ENCODE data around the gene SPAG17. TPM values are rescaled to one million over a fixed set of nuclear protein-coding genes. Genes with fewer than 3 reads are reported as not detected.

The SPAG17 gene
- total RNA-seq, 2 experiments from 2014 or later, result not detected

DNA sequence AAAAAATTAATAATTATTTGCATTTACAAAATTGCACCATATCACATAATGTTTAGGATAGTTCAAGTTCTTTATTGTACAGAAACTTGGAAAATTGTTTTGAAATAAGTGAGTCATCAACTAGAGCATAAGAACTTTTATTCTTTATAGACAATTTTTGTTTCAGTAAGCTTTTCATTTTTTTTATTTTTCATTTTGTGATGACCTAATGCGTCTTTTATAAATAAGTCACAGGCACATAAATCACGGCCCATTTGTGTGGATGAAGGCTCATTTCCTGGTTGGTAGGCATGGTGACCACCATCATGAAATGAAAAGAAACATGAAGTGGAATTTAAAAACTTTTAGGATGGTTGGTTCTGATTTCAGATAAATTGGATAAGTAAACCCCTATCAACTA is 39.3 kb downstream of the SPAG17 start:
- H3K36me3 ChIP-seq (ENCODE audit: insufficient read depth, low read length), result no peaks in the 10 kb centered on the region
- intact Hi-C loops (cut with micrococcal nuclease; ENCODE audit: unreplicated experiment), result no loop called here
- H3K4me1 ChIP-seq (ENCODE audit: insufficient read depth, low read length, poor library complexity, severe bottlenecking), result no peaks in the 10 kb centered on the region
- H4K20me1 ChIP-seq (ENCODE audit: insufficient read depth, low read length), result no peaks in the 10 kb centered on the region
- H3K4me3 ChIP-seq (ENCODE audit: low read depth, low read length, poor library complexity, severe bottlenecking), result no peak overlapping the region
- H3K27ac ChIP-seq (ENCODE audit: low read depth, low read length, poor library complexity, severe bottlenecking), result no peak overlapping the region
- no peaks in the 10 kb centered on the region for H3K9me2 ChIP-seq (ENCODE audit: insufficient read depth, low read length)
- TF ChIP-seq EZH2phosphoT487 (IDR thresholded peaks at IDR 0.05; ENCODE audit: borderline replicate concordance, low read depth, low read length), result no peak
- TF ChIP-seq, protein P1, sequence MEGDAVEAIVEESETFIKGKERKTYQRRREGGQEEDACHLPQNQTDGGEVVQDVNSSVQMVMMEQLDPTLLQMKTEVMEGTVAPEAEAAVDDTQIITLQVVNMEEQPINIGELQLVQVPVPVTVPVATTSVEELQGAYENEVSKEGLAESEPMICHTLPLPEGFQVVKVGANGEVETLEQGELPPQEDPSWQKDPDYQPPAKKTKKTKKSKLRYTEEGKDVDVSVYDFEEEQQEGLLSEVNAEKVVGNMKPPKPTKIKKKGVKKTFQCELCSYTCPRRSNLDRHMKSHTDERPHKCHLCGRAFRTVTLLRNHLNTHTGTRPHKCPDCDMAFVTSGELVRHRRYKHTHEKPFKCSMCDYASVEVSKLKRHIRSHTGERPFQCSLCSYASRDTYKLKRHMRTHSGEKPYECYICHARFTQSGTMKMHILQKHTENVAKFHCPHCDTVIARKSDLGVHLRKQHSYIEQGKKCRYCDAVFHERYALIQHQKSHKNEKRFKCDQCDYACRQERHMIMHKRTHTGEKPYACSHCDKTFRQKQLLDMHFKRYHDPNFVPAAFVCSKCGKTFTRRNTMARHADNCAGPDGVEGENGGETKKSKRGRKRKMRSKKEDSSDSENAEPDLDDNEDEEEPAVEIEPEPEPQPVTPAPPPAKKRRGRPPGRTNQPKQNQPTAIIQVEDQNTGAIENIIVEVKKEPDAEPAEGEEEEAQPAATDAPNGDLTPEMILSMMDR (conservative IDR thresholded peaks at IDR 0.05; ENCODE audit: low read length), result no peak
- POLR2A ChIA-PET, result no interaction called here
- no peaks in the 10 kb centered on the region for H3K9me3 ChIP-seq (ENCODE audit: low read length)
- H2AFZ ChIP-seq (ENCODE audit: low read length), result no peak overlapping the region
- no peak overlapping the region for H3K4me2 ChIP-seq (ENCODE audit: low read length)
- no peaks in the 10 kb centered on the region for H3K79me2 ChIP-seq (ENCODE audit: insufficient read depth, low read depth, low read length)
- DNase-seq (ENCODE audit: low spot score), result no peak
- BruUV-seq (replicated peaks), result no TSS peak
- CTCF ChIA-PET (ENCODE audit: unreplicated experiment), result no interaction called here

DNA sequence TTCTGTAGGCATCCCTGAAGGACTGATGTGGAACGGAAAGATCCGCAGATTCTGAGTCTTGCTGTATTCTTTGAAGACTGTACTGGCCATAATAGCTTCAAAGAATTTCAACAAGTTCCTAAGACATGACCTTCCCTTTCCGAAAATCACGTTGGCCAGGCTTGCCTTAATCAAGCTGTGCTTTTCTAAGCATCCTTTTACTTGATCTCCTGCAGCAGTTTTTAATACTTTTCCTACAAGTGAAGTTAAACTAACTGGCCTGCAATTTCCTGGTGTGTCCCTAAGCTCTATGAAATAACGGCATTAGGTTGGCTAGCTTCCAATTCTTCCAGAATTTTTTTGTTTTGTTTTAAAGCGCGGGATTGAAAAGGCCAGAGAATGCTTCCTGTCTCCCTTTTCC is 40.3 kb downstream of the SPAG17 start:
- Histone ChIP-seq H3K4me1 (ENCODE audit: insufficient read depth, low read length, poor library complexity, severe bottlenecking) (no peaks in the 10 kb centered on the region), H4K20me1 (ENCODE audit: insufficient read depth, low read length) (no peaks in the 10 kb centered on the region), H3K36me3 (ENCODE audit: insufficient read depth, low read length) (no peaks in the 10 kb centered on the region), H3K9me2 (ENCODE audit: insufficient read depth, low read length) (no peaks in the 10 kb centered on the region), H3K79me2 (ENCODE audit: insufficient read depth, low read depth, low read length) (no peaks in the 10 kb centered on the region), H3K4me3 (ENCODE audit: low read depth, low read length, poor library complexity, severe bottlenecking) (no peak overlapping the region), H3K9me3 (ENCODE audit: low read length) (no peaks in the 10 kb centered on the region), H3K27ac (ENCODE audit: low read depth, low read length, poor library complexity, severe bottlenecking) (no peak overlapping the region), H3K4me2 (ENCODE audit: low read length) (no peak overlapping the region), H2AFZ (ENCODE audit: low read length) (no peak overlapping the region)
- CTCF ChIA-PET (ENCODE audit: unreplicated experiment), result no interaction called here
- DNase-seq (ENCODE audit: low spot score), result no peak
- TF ChIP-seq EZH2phosphoT487 (IDR thresholded peaks at IDR 0.05; ENCODE audit: borderline replicate concordance, low read depth, low read length), result no peak
- TF ChIP-seq, protein P1 (conservative IDR thresholded peaks at IDR 0.05; ENCODE audit: low read length), result no peak
- intact Hi-C loops (cut with micrococcal nuclease; ENCODE audit: unreplicated experiment), result no loop called here
- POLR2A ChIA-PET, result no interaction called here
- BruUV-seq (replicated peaks), result no TSS peak

DNA sequence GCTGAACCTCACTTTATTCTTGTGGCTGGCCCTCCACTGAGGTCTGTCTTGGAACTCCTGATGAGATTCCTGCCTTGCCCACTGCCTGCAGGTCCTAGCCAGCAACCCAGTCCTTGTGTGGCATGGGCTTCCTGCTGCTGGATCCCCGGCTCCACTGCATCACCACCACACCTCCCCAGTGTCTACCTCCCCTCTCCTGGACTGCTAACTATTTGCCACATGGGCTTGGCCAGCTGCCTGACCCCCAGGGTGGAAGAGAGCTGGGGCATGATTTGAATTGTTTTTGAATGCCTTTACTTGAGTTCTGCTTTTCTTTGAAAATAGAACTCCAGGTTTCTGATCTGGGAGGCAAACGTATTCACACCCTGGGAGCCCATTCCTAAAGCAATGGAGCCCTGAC is 41.2 kb downstream of the SPAG17 start:
- Histone ChIP-seq H4K20me1 (ENCODE audit: insufficient read depth, low read length) (no peaks in the 10 kb centered on the region), H3K4me1 (ENCODE audit: insufficient read depth, low read length, poor library complexity, severe bottlenecking) (no peaks in the 10 kb centered on the region), H2AFZ (ENCODE audit: low read length) (no peak overlapping the region), H3K9me2 (ENCODE audit: insufficient read depth, low read length) (no peaks in the 10 kb centered on the region), H3K4me3 (ENCODE audit: low read depth, low read length, poor library complexity, severe bottlenecking) (no peak overlapping the region), H3K36me3 (ENCODE audit: insufficient read depth, low read length) (no peaks in the 10 kb centered on the region), H3K27ac (ENCODE audit: low read depth, low read length, poor library complexity, severe bottlenecking) (no peak overlapping the region), H3K79me2 (ENCODE audit: insufficient read depth, low read depth, low read length) (no peaks in the 10 kb centered on the region), H3K9me3 (ENCODE audit: low read length) (no peaks in the 10 kb centered on the region), H3K4me2 (ENCODE audit: low read length) (no peak overlapping the region)
- no peak for DNase-seq (ENCODE audit: low spot score)
- CTCF ChIA-PET (ENCODE audit: unreplicated experiment), result no interaction called here
- POLR2A ChIA-PET, result interaction anchor here (0.9 kb wide), 1 partner anchor 16 kb away, joined by 3 read pairs; no protein-coding TSS in a partner anchor
- no TSS peak for BruUV-seq (replicated peaks)
- no peak for TF ChIP-seq EZH2phosphoT487 (IDR thresholded peaks at IDR 0.05; ENCODE audit: borderline replicate concordance, low read depth, low read length)
- TF ChIP-seq, protein P1 (conservative IDR thresholded peaks at IDR 0.05; ENCODE audit: low read length), result no peak
- intact Hi-C loops (cut with micrococcal nuclease; ENCODE audit: unreplicated experiment), result no loop called here

All from OCI-LY7 (cell line).